GM23338 (cell line): ENCODE measurements around the gene DISP3.

Experiments used
- CREB1 ChIP-seq: fragments of 250-450 bp; sonication (Bioruptor Pico); IDR thresholded peaks from 2 replicates; pipeline ENCODE4 v1.5.0; 2020; ENCODE audit warnings: low read depth, mild to moderate bottlenecking, moderate library complexity
- CTCF ChIP-seq, 2 experiments: fragments of 200-600 bp in 1 of 2; sonication (generic) in 1 of 2; conservative IDR thresholded peaks; 2 replicates each; pipeline versions ENCODE4 v1.5.1 to v1.6.1; 2016 to 2017; ENCODE audit warnings: antibody characterized with exemption in 2 of 2, low read depth in 2 of 2, mild to moderate bottlenecking in 2 of 2, moderate library complexity in 1 of 2
- ETS1 ChIP-seq: IDR thresholded peaks from 2 replicates; pipeline ENCODE4 v1.6.1; 2016; ENCODE audit warnings: antibody characterized with exemption
- EZH2 ChIP-seq: fragments of 200-600 bp; sonication (generic); IDR thresholded peaks from one replicate; pipeline ENCODE4 v1.8.0; 2017; ENCODE audit warnings: antibody characterized with exemption, mild to moderate bottlenecking, low read depth; ENCODE audit not compliant: unreplicated experiment
- EZH2phosphoT487 ChIP-seq: fragments of 200-600 bp; sonication (generic); IDR thresholded peaks from one replicate; pipeline ENCODE4 v1.8.1; 2018; ENCODE audit warnings: antibody characterized with exemption; ENCODE audit not compliant: unreplicated experiment
- JUNB ChIP-seq: IDR thresholded peaks from one replicate; pipeline ENCODE4 v1.6.1; 2016; ENCODE audit warnings: antibody characterized with exemption; ENCODE audit not compliant: unreplicated experiment
- POLR2AphosphoS5 ChIP-seq: IDR thresholded peaks from 2 replicates; pipeline ENCODE4 v1.6.1; 2016; ENCODE audit warnings: antibody characterized with exemption, low read depth
- REST ChIP-seq: IDR thresholded peaks from one replicate; pipeline ENCODE4 v1.6.1; 2018; ENCODE audit warnings: antibody characterized with exemption; ENCODE audit not compliant: unreplicated experiment
- STAT1 ChIP-seq: IDR thresholded peaks from one replicate; pipeline ENCODE4 v1.6.1; 2016; ENCODE audit warnings: antibody characterized with exemption; ENCODE audit not compliant: unreplicated experiment
- ZNF114 ChIP-seq: fragments of 250-450 bp; sonication (Bioruptor Pico); IDR thresholded peaks from 2 replicates; pipeline ENCODE4 v1.5.0; 2020; ENCODE audit warnings: mild to moderate bottlenecking, moderate library complexity
- ZNF331 ChIP-seq: fragments of 250-450 bp; sonication (Bioruptor Pico); IDR thresholded peaks from 2 replicates; pipeline ENCODE4 v1.5.0; 2020; ENCODE audit warnings: low read depth, mild to moderate bottlenecking, moderate library complexity
- ZNF462 ChIP-seq: fragments of 250-450 bp; sonication (Bioruptor Pico); IDR thresholded peaks from 2 replicates; pipeline ENCODE4 v1.5.0; 2020; ENCODE audit warnings: mild to moderate bottlenecking, moderate library complexity

GRCh38 chr1:11500881-11501280, 21.9 kb downstream of the DISP3 start:
- TF ChIP-seq CTCF (conservative IDR thresholded peaks at IDR 0.05; ENCODE audit: low read depth in 2 of 2) (no peak), ZNF462 (no peak), POLR2AphosphoS5 (no peak), EZH2 (no peak), EZH2phosphoT487 (no peak), ETS1 (no peak), JUNB (no peak), REST (no peak), ZNF114 (no peak), ZNF331 (CRISPR knock-in tag) (no peak), CREB1 (CRISPR knock-in tag) (no peak), STAT1 (no peak)
